Bronchus fibroblast of lung (primary cell): ENCODE measurements around the gene ENTREP3. TPM values are rescaled to one million over a fixed set of nuclear protein-coding genes. Genes with fewer than 3 reads are reported as not detected.

ENCODE experiments used
- total RNA-seq: library from RNA; depleted of rRNA; stranded (reverse); fragments of >200 nt; gene quantifications from 2 replicates; pipeline ENCODE4 v1.2.3, GENCODE V29; 2015

ENTREP3 gene
- 27.8 and 27.9 TPM in 2 replicates for total RNA-seq

GRCh38 chr1:155255243-155256007 lies at the start of gene ENTREP3:
ENTREP3 (minus strand) TSS chr1:155255483; CDS start chr1:155254877, 606 bp downstream.

GRCh38 chr1:155301342-155301841 lies 46.1 kb upstream of the ENTREP3 start, which contains the start of gene PKLR:
PKLR (minus strand) TSS chr1:155301438; CDS start chr1:155301395, 43 bp downstream.

DNA sequence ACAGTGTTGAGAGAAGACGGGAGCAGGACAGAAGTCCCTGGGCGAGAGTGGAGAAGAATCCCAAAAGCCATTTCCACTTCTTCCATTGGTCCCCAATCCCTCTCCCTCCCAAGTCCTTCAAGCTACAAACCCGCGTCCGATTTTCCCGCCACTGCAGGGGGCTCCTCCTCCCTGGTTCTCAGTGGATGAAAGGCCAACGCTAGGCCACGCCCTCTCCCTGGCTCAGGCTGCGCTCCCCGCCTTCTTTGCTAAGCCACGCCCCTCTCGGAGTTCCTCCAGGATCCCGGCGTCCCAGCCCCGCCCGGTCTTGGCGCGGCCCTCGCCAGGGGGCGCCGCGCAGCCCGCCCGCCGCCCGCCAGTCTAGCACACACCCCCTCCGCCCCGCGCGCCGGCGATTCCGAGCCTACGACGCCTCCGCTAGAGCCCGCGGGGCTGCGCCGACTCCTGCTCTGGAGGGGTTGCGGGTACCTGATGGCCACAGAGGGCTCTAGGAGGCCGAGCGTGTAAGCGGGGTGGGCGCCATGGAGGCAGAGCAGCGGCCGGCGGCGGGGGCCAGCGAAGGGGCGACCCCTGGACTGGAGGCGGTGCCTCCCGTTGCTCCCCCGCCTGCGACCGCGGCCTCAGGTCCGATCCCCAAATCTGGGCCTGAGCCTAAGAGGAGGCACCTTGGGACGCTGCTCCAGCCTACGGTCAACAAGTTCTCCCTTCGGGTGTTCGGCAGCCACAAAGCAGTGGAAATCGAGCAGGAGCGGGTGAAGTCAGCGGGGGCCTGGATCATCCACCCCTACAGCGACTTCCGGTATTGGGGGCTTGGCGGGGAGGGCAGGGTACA lies 22.0 kb upstream of the ENTREP3 start, which contains the start of gene HCN3:
Gene HCN3 (plus strand): TSS at position 394 of the 832 bp plus-strand sequence. CDS start 128 bp downstream, at position 522.

DNA sequence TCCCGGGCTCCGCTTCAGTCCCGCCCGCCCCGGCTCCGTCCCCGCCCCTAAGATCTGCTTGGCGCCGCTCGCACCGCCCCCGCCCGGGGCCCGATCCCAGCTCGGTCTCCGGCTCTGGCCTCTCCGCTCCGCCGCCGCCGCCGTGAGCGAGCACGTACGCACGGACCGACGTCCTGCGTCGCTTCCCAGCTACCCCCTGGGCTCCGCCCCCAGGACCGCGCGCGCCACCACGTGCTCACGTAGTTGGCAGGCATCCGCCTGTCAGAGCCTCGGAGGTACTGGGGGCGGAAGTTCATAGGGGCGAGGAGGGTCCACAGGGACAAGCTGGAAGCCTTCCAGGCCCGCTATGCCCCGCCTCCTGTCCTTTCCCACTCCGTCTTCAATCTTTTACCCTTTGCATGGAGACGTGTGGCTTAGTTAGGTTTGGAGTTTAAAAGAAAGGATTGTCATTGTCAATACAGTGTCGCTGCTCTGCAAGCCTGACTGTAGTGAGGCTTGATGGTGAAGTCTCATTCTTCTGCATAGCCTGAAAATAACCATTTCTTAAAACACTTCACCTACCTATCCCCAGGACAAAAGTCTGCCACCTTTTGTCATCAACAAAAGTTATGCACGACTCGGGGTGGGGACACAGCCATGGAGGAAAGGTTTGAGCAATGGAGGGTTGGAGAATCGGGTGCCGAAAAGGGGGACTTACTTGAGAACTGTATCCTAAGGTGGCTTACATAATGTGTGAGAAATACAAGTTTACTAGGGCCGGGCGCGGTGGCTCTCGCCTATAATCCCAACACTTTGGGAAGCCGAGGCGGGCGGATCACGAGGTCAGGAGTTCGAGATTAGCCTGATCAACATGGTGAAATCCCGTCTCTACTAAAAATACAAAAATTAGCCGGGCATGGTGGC lies 18.3 kb upstream of the ENTREP3 start, which contains the start of gene CLK2:
Gene CLK2 (minus strand): TSS at position 162 of the 903 bp plus-strand sequence. CDS start 2,527 bp downstream, outside the sequence.

DNA sequence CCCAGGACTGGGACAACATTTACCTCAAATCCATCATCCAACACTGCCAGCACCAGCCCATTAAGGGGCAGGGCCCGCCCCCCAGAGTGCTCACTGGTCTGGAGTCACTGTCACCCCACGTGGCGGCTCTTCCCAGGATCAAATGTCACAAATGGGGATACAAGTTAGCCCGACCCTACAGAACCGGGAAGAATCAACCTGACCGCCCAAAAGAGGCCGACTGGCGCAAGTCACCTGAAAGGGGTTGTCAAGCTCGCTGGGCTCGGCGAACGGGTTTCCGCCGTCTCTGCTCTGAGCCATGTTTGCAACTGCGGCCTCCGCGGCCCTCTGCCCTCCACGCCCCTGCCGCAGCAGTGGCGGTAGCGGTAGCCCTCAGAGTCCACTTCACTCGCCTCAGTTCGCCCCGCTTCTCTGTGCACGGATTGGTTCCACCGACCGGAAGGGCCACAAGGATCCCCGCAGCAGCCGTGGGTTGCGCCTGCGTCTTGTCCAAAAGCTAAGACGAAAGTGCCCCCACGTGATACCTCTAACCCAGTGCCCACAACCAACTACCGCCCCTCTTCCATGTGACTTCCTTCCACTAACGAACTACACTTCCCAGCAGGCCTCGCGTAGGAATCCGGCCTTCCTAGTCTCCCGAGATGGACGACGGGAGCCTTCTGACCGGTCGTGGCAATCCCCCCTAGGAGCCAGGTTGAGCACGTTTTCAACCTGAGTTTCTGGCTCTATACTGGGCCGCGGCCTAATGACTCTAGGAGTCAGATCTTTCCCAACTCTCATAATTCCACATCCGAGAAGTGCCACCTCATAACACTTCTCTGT lies 6.8 kb upstream of the ENTREP3 start, which contains the start of gene SCAMP3:
Gene SCAMP3 (minus strand): TSS at position 509 of the 822 bp plus-strand sequence. CDS start 209 bp downstream, at position 300.

GRCh38 chr1:155208541-155209311 lies 46.6 kb downstream of the ENTREP3 start, which contains the start of gene MTX1:
MTX1 (plus strand) TSS chr1:155208695; CDS start chr1:155208805, 110 bp downstream.

GRCh38 chr1:155207806-155208540 lies 47.3 kb downstream of the ENTREP3 start, which contains the start of gene THBS3:
THBS3 (minus strand) TSS chr1:155207897; CDS start chr1:155207876, 21 bp downstream.

Other genes starting within 250 kb of the ENTREP3 start
- under 0.01 and 0.17 TPM in 2 replicates for gene DCST2, start 221.7 kb downstream of the ENTREP3 start, total RNA-seq
- gene DCST1, start 221.7 kb downstream of the ENTREP3 start, total RNA-seq, result not detected in 2 replicates
- gene ADAM15, start 204.2 kb downstream of the ENTREP3 start, total RNA-seq, result 82.9 and 84.4 TPM in 2 replicates
- 7.7 and 8.3 TPM in 2 replicates for gene EFNA4, start 191.7 kb downstream of the ENTREP3 start, total RNA-seq
- gene EFNA3, start 176.6 kb downstream of the ENTREP3 start, total RNA-seq, result 0.67 and 1.2 TPM in 2 replicates
- gene EFNA1, start 127.6 kb downstream of the ENTREP3 start, total RNA-seq, result 0.50 and 0.89 TPM in 2 replicates
- gene SLC50A1, start 119.6 kb downstream of the ENTREP3 start, total RNA-seq, result 39.2 and 53.4 TPM in 2 replicates
- 100 and 114 TPM in 2 replicates for gene DPM3, start 115.0 kb downstream of the ENTREP3 start, total RNA-seq
- 207 and 218 TPM in 2 replicates for gene KRTCAP2, start 82.2 kb downstream of the ENTREP3 start, total RNA-seq
- gene TRIM46, start 81.6 kb downstream of the ENTREP3 start, total RNA-seq, result 5.2 and 5.4 TPM in 2 replicates
- gene THBS3, start 47.6 kb downstream of the ENTREP3 start, total RNA-seq, result 10.1 and 11.9 TPM in 2 replicates
- gene MTX1, start 46.8 kb downstream of the ENTREP3 start, total RNA-seq, result 94.7 and 107 TPM in 2 replicates
- 93.3 and 125 TPM in 2 replicates for gene SCAMP3, start 6.9 kb upstream of the ENTREP3 start, total RNA-seq
- gene CLK2, start 18.0 kb upstream of the ENTREP3 start, total RNA-seq, result 19.3 and 22.4 TPM in 2 replicates
- 0.30 and 0.67 TPM in 2 replicates for gene HCN3, start 22.0 kb upstream of the ENTREP3 start, total RNA-seq
- gene PKLR, start 46.0 kb upstream of the ENTREP3 start, total RNA-seq, result not detected in 2 replicates
- gene FDPS, start 53.4 kb upstream of the ENTREP3 start, total RNA-seq, result 901 and 953 TPM in 2 replicates
- 32.4 and 36.3 TPM in 2 replicates for gene RUSC1, start 65.4 kb upstream of the ENTREP3 start, total RNA-seq